Measurements from ENCODE around the gene RASSF7. TPM values are rescaled to one million over a fixed set of nuclear protein-coding genes. Genes with fewer than 3 reads are reported as not detected.
"Not testable (repeated sequence)": the region's sequence is repeated elsewhere in the genome, so short reads cannot be mapped to it uniquely, and the experiment has no call there.

Gene RASSF7
- total RNA-seq, 4 donors from 2014 or later, result 0.56 to 2.4 (median 0.70) TPM

- ATAC-seq, result peak; percentile 84 to 89
- Histone ChIP-seq H3K4me3 (peak overlapping the region; percentile 62 to 83 (median 74)), H3K27me3 (no peaks in the 10 kb centered on the region), H3K4me1 (peaks cover 8 to 24% of the 10 kb centered on the region in 2 donors), H3K27ac (peak overlapping the region; percentile 85 to 97 (median 91)), H3K9me3 (no peaks in the 10 kb centered on the region), H3K36me3 (no peaks in the 10 kb centered on the region)
- DNase-seq, result peak; percentile 84 to 95
- intact Hi-C loops (cut with DNase I; ENCODE audit: low total_unique reads), result loop anchor here (1.0 to 5.0 kb wide), 7 partner anchors 8 to 239 kb away; partner anchors contain the start of genes DEAF1, HRAS, IRF7 and LMNTD2
- peak in 1 of 5 experiments; percentile 24 for TF ChIP-seq CTCF (IDR thresholded peaks at IDR 0.05 in 4 of 5, conservative IDR thresholded peaks at IDR 0.05 in 1 of 5)
- TF ChIP-seq POLR2A (IDR thresholded peaks at IDR 0.05), result peak; percentile 79 to 83
- in situ Hi-C loops (cut with MboI; ENCODE audit: low sequenced_read_pairs in 4 of 4), result loop anchor here (25.0 kb wide), 2 partner anchors 144 to 169 kb away; partner anchors contain the start of genes EPS8L2 (in 3 of the 4) and TALDO1 (in 1 of the 4)
Observed at GRCh38 chr11:568306-569157, 7.8 kb downstream of the RASSF7 start.

- intact Hi-C loops (cut with DNase I; ENCODE audit: low total_unique reads), result loop anchor here (2.0 to 5.0 kb wide), 6 partner anchors 35 to 238 kb away; partner anchors contain the start of genes DEAF1, HRAS, IRF7 and PIDD1
- in situ Hi-C loops (cut with MboI; ENCODE audit: low sequenced_read_pairs in 4 of 4), result loop anchor here (25.0 kb wide), 2 partner anchors 143 to 168 kb away; partner anchors contain the start of genes EPS8L2 (in 3 of the 4) and TALDO1 (in 1 of the 4)
- peak; percentile 2 to 35 for ATAC-seq
Observed at GRCh38 chr11:569158-569885, 8.6 kb downstream of the RASSF7 start.

GRCh38 chr11:571802-572185, 11.0 kb downstream of the RASSF7 start:
- Histone ChIP-seq H3K4me1 (peaks cover 14 to 35% of the 10 kb centered on the region in 2 donors), H3K36me3 (no peaks in the 10 kb centered on the region), H3K9me3 (no peaks in the 10 kb centered on the region), H3K27ac (no peak overlapping the region), H3K27me3 (no peaks in the 10 kb centered on the region), H3K4me3 (no peak overlapping the region)
- ATAC-seq (no peak), DNase-seq (no peak)
- intact Hi-C loops (cut with DNase I; ENCODE audit: low total_unique reads), result no loop called here
- no peak for TF ChIP-seq CTCF (IDR thresholded peaks at IDR 0.05 in 4 of 5, conservative IDR thresholded peaks at IDR 0.05 in 1 of 5)
- no peak for TF ChIP-seq POLR2A (IDR thresholded peaks at IDR 0.05)
- in situ Hi-C loops (cut with MboI; ENCODE audit: low sequenced_read_pairs in 4 of 4), result loop anchor here (25.0 kb wide), 2 partner anchors 141 to 166 kb away; partner anchors contain the start of genes EPS8L2 (in 3 of the 4) and TALDO1 (in 1 of the 4)

More at GRCh38 chr11:569158-569885, 8.6 kb downstream of the RASSF7 start:
- H3K4me1 ChIP-seq, result peaks cover 8 to 25% of the 10 kb centered on the region in 2 donors
- TF ChIP-seq POLR2A (IDR thresholded peaks at IDR 0.05) (no peak), CTCF (IDR thresholded peaks at IDR 0.05 in 4 of 5, conservative IDR thresholded peaks at IDR 0.05 in 1 of 5) (no peak)
- H3K27me3 ChIP-seq, result no peaks in the 10 kb centered on the region
- peak overlapping the region; percentile 85 to 96 (median 91) for H3K27ac ChIP-seq
- peak in 1 of 2 donors; percentile 51 for DNase-seq
- no peaks in the 10 kb centered on the region for H3K9me3 ChIP-seq
- no peaks in the 10 kb centered on the region for H3K36me3 ChIP-seq
- H3K4me3 ChIP-seq, result peak overlapping the region; percentile 62 to 83 (median 74)

GRCh38 chr11:573146-573759, 12.5 kb downstream of the RASSF7 start:
- H3K27me3 ChIP-seq, result no peaks in the 10 kb centered on the region
- TF ChIP-seq CTCF (IDR thresholded peaks at IDR 0.05 in 4 of 5, conservative IDR thresholded peaks at IDR 0.05 in 1 of 5), result no peak
- TF ChIP-seq POLR2A (IDR thresholded peaks at IDR 0.05), result no peak
- ATAC-seq (no peak), DNase-seq (no peak)
- H3K4me3 ChIP-seq, result no peak overlapping the region
- peaks cover 24 to 41% of the 10 kb centered on the region in 2 donors for H3K4me1 ChIP-seq
- peak overlapping the region in 3 of 4 donors; percentile 30 to 69 (median 54) for H3K27ac ChIP-seq
- intact Hi-C loops (cut with DNase I; ENCODE audit: low total_unique reads) (no loop called here), in situ Hi-C loops (cut with MboI; ENCODE audit: low sequenced_read_pairs in 4 of 4) (loop anchor here (25.0 kb wide), 2 partner anchors 139 to 164 kb away; partner anchors contain the start of genes EPS8L2 (in 3 of the 4) and TALDO1 (in 1 of the 4))
- H3K9me3 ChIP-seq, result no peaks in the 10 kb centered on the region
- no peaks in the 10 kb centered on the region for H3K36me3 ChIP-seq

GRCh38 chr11:574031-574570, 13.3 kb downstream of the RASSF7 start:
- DNase-seq; intact Hi-C loops (cut with DNase I; ENCODE audit: low total_unique reads); ATAC-seq; H3K27me3 ChIP-seq; H3K9me3 ChIP-seq; H3K36me3 ChIP-seq: not testable (repeated sequence)
- peaks cover 31 to 46% of the 10 kb centered on the region in 2 donors for H3K4me1 ChIP-seq
- in situ Hi-C loops (cut with MboI; ENCODE audit: low sequenced_read_pairs in 4 of 4), result loop anchor here (25.0 kb wide), 2 partner anchors 138 to 163 kb away; partner anchors contain the start of genes EPS8L2 (in 3 of the 4) and TALDO1 (in 1 of the 4)
- H3K27ac ChIP-seq, result peak overlapping the region; percentile 10 to 82 (median 34)
- peak overlapping the region in 2 of 4 donors; percentile 73 to 99 for H3K4me3 ChIP-seq
